ENCODE measurements around the gene COPS7B. TPM values are rescaled to one million over a fixed set of nuclear protein-coding genes. Genes with fewer than 3 reads are reported as not detected.

The COPS7B gene
- total RNA-seq, 2 experiments from 2014 or later = 27.6 to 29.9 TPM

- ChIA-PET POLR2A (no interaction called here), CTCF (no interaction called here)
- Mint-ChIP-seq H3K9me3 (no peaks in the 10 kb centered on the region), H3K4me1 (ENCODE audit: low read depth) (peaks cover 14% of the 10 kb centered on the region), H3K36me3 (ENCODE audit: low read depth) (peaks cover 7% of the 10 kb centered on the region), H3K27ac (no peak overlapping the region), H3K4me3 (no peak overlapping the region), H3K27me3 (no peaks in the 10 kb centered on the region)
- ATAC-seq (ENCODE audit: poor library complexity) (no peak), DNase-seq (no peak)
- Histone ChIP-seq H3K4me3 (ENCODE audit: low read length) (no peak overlapping the region), H3K27ac (ENCODE audit: low read depth in 1 of 2, low read length in 2 of 2) (no peak overlapping the region), H3K36me3 (ENCODE audit: insufficient read depth, low read length) (peaks cover 5% of the 10 kb centered on the region), H3K27me3 (ENCODE audit: control insufficient read depth in 1 of 2, insufficient read depth in 2 of 2, low read length in 2 of 2) (no peaks in the 10 kb centered on the region), H3K9me3 (ENCODE audit: control insufficient read depth in 1 of 2, insufficient read depth in 1 of 2, low read length in 2 of 2) (no peaks in the 10 kb centered on the region), H3K4me1 (ENCODE audit: insufficient read depth, low read length) (peaks cover 4% of the 10 kb centered on the region)
- intact Hi-C loops (cut with DNase I, micrococcal nuclease) = no loop called here
- TF ChIP-seq, protein P1, sequence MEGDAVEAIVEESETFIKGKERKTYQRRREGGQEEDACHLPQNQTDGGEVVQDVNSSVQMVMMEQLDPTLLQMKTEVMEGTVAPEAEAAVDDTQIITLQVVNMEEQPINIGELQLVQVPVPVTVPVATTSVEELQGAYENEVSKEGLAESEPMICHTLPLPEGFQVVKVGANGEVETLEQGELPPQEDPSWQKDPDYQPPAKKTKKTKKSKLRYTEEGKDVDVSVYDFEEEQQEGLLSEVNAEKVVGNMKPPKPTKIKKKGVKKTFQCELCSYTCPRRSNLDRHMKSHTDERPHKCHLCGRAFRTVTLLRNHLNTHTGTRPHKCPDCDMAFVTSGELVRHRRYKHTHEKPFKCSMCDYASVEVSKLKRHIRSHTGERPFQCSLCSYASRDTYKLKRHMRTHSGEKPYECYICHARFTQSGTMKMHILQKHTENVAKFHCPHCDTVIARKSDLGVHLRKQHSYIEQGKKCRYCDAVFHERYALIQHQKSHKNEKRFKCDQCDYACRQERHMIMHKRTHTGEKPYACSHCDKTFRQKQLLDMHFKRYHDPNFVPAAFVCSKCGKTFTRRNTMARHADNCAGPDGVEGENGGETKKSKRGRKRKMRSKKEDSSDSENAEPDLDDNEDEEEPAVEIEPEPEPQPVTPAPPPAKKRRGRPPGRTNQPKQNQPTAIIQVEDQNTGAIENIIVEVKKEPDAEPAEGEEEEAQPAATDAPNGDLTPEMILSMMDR (IDR thresholded peaks at IDR 0.05) = no peak
Measured at GRCh38 chr2:231764124-231764523, 22.1 kb upstream of the COPS7B start.

DNA sequence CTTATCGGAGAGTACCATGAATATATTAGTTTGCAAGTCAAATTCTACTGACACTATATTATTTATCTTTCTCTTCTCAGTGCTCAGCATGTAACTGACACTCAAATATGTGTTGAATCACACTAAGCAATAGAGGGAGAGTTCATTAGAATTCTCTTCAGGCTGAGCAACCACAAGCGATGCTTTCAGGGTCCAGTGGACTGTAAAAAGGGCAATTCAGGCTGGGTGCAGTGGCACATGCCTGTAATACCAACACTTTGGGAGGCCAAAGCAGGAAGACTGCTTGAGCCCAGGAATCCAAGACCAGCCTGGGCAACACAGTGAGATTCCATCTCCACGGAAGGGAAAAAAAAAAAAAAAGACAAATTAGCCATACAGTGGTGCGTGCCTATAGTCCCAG is 21.5 kb upstream of the COPS7B start:
- no peak overlapping the region for H3K27ac Mint-ChIP-seq

DNA sequence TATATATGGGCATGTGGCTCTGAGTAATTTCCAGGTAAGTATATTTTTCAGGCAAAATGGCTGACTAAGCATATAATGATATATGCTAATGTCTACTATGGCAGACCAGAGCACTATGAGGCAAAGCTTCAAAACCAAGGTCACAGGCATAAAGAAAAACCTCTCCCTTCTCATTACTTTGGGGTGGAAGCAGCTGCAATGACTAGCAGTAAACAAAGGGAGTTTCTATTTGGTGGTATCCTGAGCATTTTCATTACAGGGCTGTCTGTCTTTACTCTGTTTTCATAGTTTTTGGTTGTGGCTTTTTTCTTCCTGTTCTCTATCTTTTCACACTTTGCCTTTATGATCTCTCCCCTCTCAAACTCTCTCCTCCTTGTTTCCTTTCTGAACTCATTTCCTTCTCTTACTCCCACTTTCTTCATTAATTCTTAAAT is 20.7 kb upstream of the COPS7B start:
- H3K36me3 Mint-ChIP-seq (ENCODE audit: low read depth) = peaks cover 7% of the 10 kb centered on the region
- H3K4me3 Mint-ChIP-seq = no peak overlapping the region
- Histone ChIP-seq H3K36me3 (ENCODE audit: insufficient read depth, low read length) (peaks cover 5% of the 10 kb centered on the region), H3K4me3 (ENCODE audit: low read length) (no peak overlapping the region), H3K27me3 (ENCODE audit: control insufficient read depth in 1 of 2, insufficient read depth in 2 of 2, low read length in 2 of 2) (no peaks in the 10 kb centered on the region), H3K27ac (ENCODE audit: low read depth in 1 of 2, low read length in 2 of 2) (no peak overlapping the region), H3K9me3 (ENCODE audit: control insufficient read depth in 1 of 2, insufficient read depth in 1 of 2, low read length in 2 of 2) (no peaks in the 10 kb centered on the region), H3K4me1 (ENCODE audit: insufficient read depth, low read length) (peaks cover 4% of the 10 kb centered on the region)
- no peak overlapping the region for H3K27ac Mint-ChIP-seq
- H3K4me1 Mint-ChIP-seq (ENCODE audit: low read depth) = peaks cover 22% of the 10 kb centered on the region
- intact Hi-C loops (cut with DNase I, micrococcal nuclease) = no loop called here
- no peaks in the 10 kb centered on the region for H3K9me3 Mint-ChIP-seq
- ChIA-PET POLR2A (no interaction called here), CTCF (no interaction called here)
- ATAC-seq (ENCODE audit: poor library complexity) = no peak
- TF ChIP-seq, protein P1 (IDR thresholded peaks at IDR 0.05) = no peak
- DNase-seq = no peak
- H3K27me3 Mint-ChIP-seq = no peaks in the 10 kb centered on the region

More for the DNA sequence above, 21.5 kb upstream of the COPS7B start:
- Mint-ChIP-seq H3K36me3 (ENCODE audit: low read depth) (peaks cover 7% of the 10 kb centered on the region), H3K9me3 (no peaks in the 10 kb centered on the region), H3K4me3 (no peak overlapping the region), H3K27me3 (no peaks in the 10 kb centered on the region), H3K4me1 (ENCODE audit: low read depth) (peaks cover 20% of the 10 kb centered on the region)
- Histone ChIP-seq H3K4me1 (ENCODE audit: insufficient read depth, low read length) (peaks cover 4% of the 10 kb centered on the region), H3K36me3 (ENCODE audit: insufficient read depth, low read length) (peaks cover 5% of the 10 kb centered on the region), H3K9me3 (ENCODE audit: control insufficient read depth in 1 of 2, insufficient read depth in 1 of 2, low read length in 2 of 2) (no peaks in the 10 kb centered on the region), H3K27ac (ENCODE audit: low read depth in 1 of 2, low read length in 2 of 2) (no peak overlapping the region), H3K4me3 (ENCODE audit: low read length) (no peak overlapping the region), H3K27me3 (ENCODE audit: control insufficient read depth in 1 of 2, insufficient read depth in 2 of 2, low read length in 2 of 2) (no peaks in the 10 kb centered on the region)
- ChIA-PET POLR2A (no interaction called here), CTCF (no interaction called here)
- no peak for ATAC-seq (ENCODE audit: poor library complexity)
- no peak for DNase-seq
- TF ChIP-seq, protein P1 (IDR thresholded peaks at IDR 0.05) = no peak
- intact Hi-C loops (cut with DNase I, micrococcal nuclease) = no loop called here
